Calu3 (cell line): ENCODE data around the gene THAP2. TPM values are rescaled to one million over a fixed set of nuclear protein-coding genes. Genes with fewer than 3 reads are reported as not detected.

Experiments used
- BruUV-seq: library from RNA; stranded (reverse); fragments of 400-500 nt; replicated peaks from 2 replicates; lab custom pipeline; 2021; lab: Mats Ljungman, UMichigan
- CTCF ChIA-PET: fragments of 300-600 bp; sonication (Branson Sonifier 250); formaldehyde crosslinking; loops from one replicate; lab custom pipeline; 2022; ENCODE audit warnings: antibody characterized with exemption; lab: Charles Lee
- DNase-seq: peaks from one replicate; pipeline ENCODE4 v3.0.0; 2022
- H3K27ac Mint-ChIP-seq: one replicate; pipeline ENCODE4 v1.8.0; 2022; ENCODE audit warnings: mixed read lengths; ENCODE audit not compliant: unreplicated experiment
- H3K27me3 Mint-ChIP-seq: one replicate; pipeline ENCODE4 v1.8.0; 2022; ENCODE audit warnings: mixed read lengths; ENCODE audit not compliant: unreplicated experiment
- H3K36me3 Mint-ChIP-seq: one replicate; pipeline ENCODE4 v1.8.0; 2022; ENCODE audit warnings: mild to moderate bottlenecking, moderate library complexity, mixed read lengths; ENCODE audit not compliant: insufficient read depth, unreplicated experiment
- H3K4me1 Mint-ChIP-seq: one replicate; pipeline ENCODE4 v1.8.0; 2022; ENCODE audit warnings: mild to moderate bottlenecking, low read depth, mixed read lengths; ENCODE audit not compliant: unreplicated experiment
- H3K4me3 Mint-ChIP-seq: one replicate; pipeline ENCODE4 v1.8.0; 2022; ENCODE audit warnings: mild to moderate bottlenecking, low read depth, moderate library complexity, mixed read lengths; ENCODE audit not compliant: unreplicated experiment
- H3K9me3 Mint-ChIP-seq: one replicate; pipeline ENCODE4 v1.8.0; 2022; ENCODE audit warnings: low read depth, mixed read lengths; ENCODE audit not compliant: unreplicated experiment
- intact Hi-C: fragments of 100-400 bp; cut with micrococcal nuclease; formaldehyde crosslinking; loops from one replicate; pipeline ENCODE4 v1.10.0; 2022; ENCODE audit not compliant: unreplicated experiment
- total RNA-seq: library from RNA; stranded (reverse); gene quantifications from 2 replicates; pipeline ENCODE4 v1.2.3, GENCODE V29; 2022
- TF ChIP-seq, protein P1 (sequence below): fragments of 200-600 bp; IDR thresholded peaks from one replicate; pipeline ENCODE4 v1.8.0; 2022; ENCODE audit warnings: antibody characterized with exemption; ENCODE audit not compliant: unreplicated experiment

The THAP2 gene
- total RNA-seq, 1 experiment from 2014 or later = 9.6 TPM

DNA sequence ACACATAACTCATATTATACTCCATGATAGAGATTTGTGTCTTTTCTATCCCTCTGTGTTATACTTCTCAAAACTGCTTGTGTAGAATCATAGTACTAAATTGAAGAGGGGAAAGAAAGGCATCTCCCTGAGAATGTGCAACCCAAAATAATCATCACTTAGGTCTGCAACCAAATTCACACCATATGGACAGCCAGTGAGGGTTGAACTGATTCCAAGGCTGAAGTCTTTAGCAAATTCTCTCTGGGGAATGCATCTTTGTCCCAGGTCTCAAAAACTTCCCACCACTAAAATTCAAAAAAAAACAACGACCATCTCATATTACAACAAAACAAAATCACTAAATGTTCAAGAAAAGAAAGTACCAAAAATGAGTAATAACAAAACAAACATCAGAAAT is 11.4 kb upstream of the THAP2 start:
- CTCF ChIA-PET = no interaction called here
- Mint-ChIP-seq H3K36me3 (peaks cover 26% of the 10 kb centered on the region), H3K27me3 (no peaks in the 10 kb centered on the region), H3K4me3 (no peak overlapping the region), H3K9me3 (no peaks in the 10 kb centered on the region), H3K4me1 (peaks cover 7% of the 10 kb centered on the region), H3K27ac (no peak overlapping the region)
- intact Hi-C loops = no loop called here
- TF ChIP-seq, protein P1, sequence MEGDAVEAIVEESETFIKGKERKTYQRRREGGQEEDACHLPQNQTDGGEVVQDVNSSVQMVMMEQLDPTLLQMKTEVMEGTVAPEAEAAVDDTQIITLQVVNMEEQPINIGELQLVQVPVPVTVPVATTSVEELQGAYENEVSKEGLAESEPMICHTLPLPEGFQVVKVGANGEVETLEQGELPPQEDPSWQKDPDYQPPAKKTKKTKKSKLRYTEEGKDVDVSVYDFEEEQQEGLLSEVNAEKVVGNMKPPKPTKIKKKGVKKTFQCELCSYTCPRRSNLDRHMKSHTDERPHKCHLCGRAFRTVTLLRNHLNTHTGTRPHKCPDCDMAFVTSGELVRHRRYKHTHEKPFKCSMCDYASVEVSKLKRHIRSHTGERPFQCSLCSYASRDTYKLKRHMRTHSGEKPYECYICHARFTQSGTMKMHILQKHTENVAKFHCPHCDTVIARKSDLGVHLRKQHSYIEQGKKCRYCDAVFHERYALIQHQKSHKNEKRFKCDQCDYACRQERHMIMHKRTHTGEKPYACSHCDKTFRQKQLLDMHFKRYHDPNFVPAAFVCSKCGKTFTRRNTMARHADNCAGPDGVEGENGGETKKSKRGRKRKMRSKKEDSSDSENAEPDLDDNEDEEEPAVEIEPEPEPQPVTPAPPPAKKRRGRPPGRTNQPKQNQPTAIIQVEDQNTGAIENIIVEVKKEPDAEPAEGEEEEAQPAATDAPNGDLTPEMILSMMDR = no peak
- no TSS peak for BruUV-seq
- no peak for DNase-seq

GRCh38 chr12:71653137-71653536 is 11.0 kb upstream of the THAP2 start:
- CTCF ChIA-PET = no interaction called here
- TF ChIP-seq, protein P1 = no peak

DNA sequence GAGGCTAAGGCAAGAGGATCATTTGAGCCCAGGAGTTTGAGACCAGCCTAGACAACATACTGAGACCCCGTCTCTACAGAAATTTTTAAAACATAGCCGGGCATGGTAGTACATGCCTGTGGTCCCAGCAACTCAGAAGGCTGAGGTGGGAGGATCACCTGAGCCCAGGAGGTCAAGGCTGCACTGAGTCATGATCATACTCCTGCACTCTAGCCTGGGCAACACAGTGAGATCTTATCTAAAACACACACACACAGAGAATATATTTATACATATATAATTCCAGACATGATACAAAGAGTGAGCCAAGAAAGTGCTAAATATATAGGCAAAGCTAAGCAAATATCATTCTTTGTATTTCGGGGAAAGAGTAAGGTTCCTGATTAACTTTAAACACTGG is 9.9 kb upstream of the THAP2 start:
- intact Hi-C loops = no loop called here
- TF ChIP-seq, protein P1 = no peak
- CTCF ChIA-PET = no interaction called here
- Mint-ChIP-seq H3K36me3 (peaks cover 37% of the 10 kb centered on the region), H3K9me3 (no peaks in the 10 kb centered on the region), H3K4me1 (peaks cover 7% of the 10 kb centered on the region), H3K27me3 (no peaks in the 10 kb centered on the region), H3K27ac (no peak overlapping the region), H3K4me3 (no peak overlapping the region)
- DNase-seq = no peak
- BruUV-seq = no TSS peak

More at GRCh38 chr12:71653137-71653536, 11.0 kb upstream of the THAP2 start:
- no TSS peak for BruUV-seq
- peaks cover 31% of the 10 kb centered on the region for H3K36me3 Mint-ChIP-seq
- H3K9me3 Mint-ChIP-seq = no peaks in the 10 kb centered on the region
- peaks cover 7% of the 10 kb centered on the region for H3K4me1 Mint-ChIP-seq
- no peaks in the 10 kb centered on the region for H3K27me3 Mint-ChIP-seq
- intact Hi-C loops = no loop called here
- no peak overlapping the region for H3K27ac Mint-ChIP-seq
- no peak for DNase-seq
- H3K4me3 Mint-ChIP-seq = no peak overlapping the region

- H3K4me3 Mint-ChIP-seq = no peak overlapping the region
- peaks cover 35% of the 10 kb centered on the region for H3K36me3 Mint-ChIP-seq
- no peak overlapping the region for H3K27ac Mint-ChIP-seq
- CTCF ChIA-PET = interaction anchor here (1.0 kb wide), 1 partner anchor 12 kb away, joined by 3 read pairs; no protein-coding TSS in a partner anchor
- TF ChIP-seq, protein P1 = no peak
- no TSS peak for BruUV-seq
- peaks cover 7% of the 10 kb centered on the region for H3K4me1 Mint-ChIP-seq
- no peaks in the 10 kb centered on the region for H3K9me3 Mint-ChIP-seq
- no peak for DNase-seq
- intact Hi-C loops = no loop called here
- no peaks in the 10 kb centered on the region for H3K27me3 Mint-ChIP-seq
Measured at GRCh38 chr12:71655495-71655894, 8.6 kb upstream of the THAP2 start.
